ENCODE results near the gene RTTN.

GRCh38 chr18:70126832-70127231 is 78.7 kb downstream of the RTTN start:
- TF ChIP-seq USF2 (IDR thresholded peaks at IDR 0.05; ENCODE audit: low read depth, low read length) (no peak), CTCF (conservative IDR thresholded peaks at IDR 0.05; ENCODE audit: low read depth, low read length) (no peak), MAZ (IDR thresholded peaks at IDR 0.05; ENCODE audit: borderline replicate concordance, low read depth, low read length) (no peak), POLR2A (IDR thresholded peaks at IDR 0.05; ENCODE audit: low read depth, low read length) (no peak), RAD21 (IDR thresholded peaks at IDR 0.05; ENCODE audit: low read length) (no peak), BHLHE40 (IDR thresholded peaks at IDR 0.05; ENCODE audit: low read depth, low read length) (no peak), CEBPB (IDR thresholded peaks at IDR 0.05; ENCODE audit: low read depth, low read length) (no peak), RCOR1 (IDR thresholded peaks at IDR 0.05; ENCODE audit: insufficient replicate concordance, low read length) (no peak), MXI1 (IDR thresholded peaks at IDR 0.05; ENCODE audit: borderline replicate concordance, low read depth, low read length) (no peak), RFX5 (IDR thresholded peaks at IDR 0.05; ENCODE audit: low read depth, low read length) (no peak)
- TF ChIP-seq, protein P1, sequence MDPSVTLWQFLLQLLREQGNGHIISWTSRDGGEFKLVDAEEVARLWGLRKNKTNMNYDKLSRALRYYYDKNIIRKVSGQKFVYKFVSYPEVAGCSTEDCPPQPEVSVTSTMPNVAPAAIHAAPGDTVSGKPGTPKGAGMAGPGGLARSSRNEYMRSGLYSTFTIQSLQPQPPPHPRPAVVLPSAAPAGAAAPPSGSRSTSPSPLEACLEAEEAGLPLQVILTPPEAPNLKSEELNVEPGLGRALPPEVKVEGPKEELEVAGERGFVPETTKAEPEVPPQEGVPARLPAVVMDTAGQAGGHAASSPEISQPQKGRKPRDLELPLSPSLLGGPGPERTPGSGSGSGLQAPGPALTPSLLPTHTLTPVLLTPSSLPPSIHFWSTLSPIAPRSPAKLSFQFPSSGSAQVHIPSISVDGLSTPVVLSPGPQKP (IDR thresholded peaks at IDR 0.05; ENCODE audit: borderline replicate concordance, low read depth, low read length) = no peak
